HUDEP-2 (cell line): Measurements from ENCODE around the gene CLASP2.

Source experiments
- DNase-seq, 76 experiments: peaks; one replicate each; lab custom pipeline; 2025; ENCODE audit not compliant: unreplicated experiment in 76 of 76; lab: John Stamatoyannopoulos, UW

The CLASP2 gene

DNA sequence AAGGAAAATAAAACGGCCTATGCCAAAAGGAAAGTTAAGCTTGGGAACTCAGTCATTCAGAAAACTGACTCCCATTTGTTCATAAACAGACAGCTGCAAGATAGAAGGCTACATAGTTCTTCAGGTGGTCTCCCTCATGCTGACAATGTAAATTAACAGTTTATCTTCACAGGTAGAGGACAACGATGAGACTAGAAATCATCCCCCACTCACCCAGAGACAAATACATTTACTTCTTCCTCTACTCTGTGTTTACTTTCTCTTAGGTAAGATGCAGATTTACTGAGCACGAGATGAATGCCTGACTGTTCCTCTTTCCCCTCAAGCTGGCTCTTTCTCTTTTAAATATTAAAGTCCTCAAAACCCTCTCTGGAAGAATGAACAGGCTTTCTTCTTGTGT is 160.2 kb downstream of the CLASP2 start:
- DNase-seq = no peak

DNA sequence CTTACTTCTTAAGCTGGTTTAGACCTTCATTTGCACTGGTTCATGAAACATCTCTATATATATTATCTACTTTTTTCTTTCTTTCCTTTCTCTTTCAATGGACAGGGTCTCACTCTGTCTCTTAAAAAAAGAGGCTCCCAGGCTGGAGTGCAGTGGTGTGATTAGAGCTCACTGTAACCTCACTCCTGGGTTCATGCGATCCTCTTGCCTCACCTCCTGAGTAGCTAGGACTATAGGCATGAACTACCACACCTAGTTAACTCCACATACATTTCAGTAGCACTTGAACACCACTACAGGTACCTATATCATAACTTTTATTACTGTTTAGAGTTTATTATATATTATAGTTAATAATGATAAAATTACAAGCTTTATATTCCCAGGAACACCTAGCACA is 160.8 kb downstream of the CLASP2 start:
- DNase-seq = no peak

DNA sequence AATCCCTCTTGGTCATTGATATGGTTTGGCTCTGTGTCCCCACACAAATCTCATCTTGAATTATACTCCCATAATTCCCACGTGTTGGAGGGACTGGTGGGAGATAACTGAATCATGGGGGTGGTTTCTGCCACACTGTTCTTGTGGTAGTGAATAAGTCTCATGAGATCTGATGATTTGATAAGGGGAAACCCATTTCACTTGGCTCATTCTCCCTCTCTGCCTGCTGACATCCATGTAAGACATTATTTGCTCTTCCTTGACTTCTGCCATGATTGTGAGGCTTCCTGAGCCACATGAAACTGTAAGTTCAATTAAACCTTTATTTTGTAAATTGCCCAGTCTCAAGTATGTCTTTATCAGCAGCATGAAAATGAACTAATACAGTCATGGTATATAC is 171.0 kb downstream of the CLASP2 start:
- DNase-seq = no peak

DNA sequence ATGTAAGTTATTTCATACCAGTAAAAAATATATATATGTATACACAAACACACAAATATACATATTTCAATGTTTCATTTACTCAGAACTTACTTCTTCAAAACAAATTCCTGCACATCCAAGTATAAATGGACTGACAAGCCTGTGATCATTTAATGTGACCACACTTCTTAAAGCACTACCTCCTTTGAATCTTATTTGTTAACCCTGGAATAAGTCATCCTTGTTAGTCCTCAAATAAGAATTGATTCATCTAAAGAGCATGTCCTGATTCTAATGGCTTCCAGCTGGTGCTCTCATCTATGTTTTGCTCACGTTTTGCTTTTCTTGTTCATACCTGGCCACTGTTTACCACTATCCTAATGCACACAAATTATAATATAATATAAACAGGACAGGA is 173.9 kb downstream of the CLASP2 start:
- no peak for DNase-seq

DNA sequence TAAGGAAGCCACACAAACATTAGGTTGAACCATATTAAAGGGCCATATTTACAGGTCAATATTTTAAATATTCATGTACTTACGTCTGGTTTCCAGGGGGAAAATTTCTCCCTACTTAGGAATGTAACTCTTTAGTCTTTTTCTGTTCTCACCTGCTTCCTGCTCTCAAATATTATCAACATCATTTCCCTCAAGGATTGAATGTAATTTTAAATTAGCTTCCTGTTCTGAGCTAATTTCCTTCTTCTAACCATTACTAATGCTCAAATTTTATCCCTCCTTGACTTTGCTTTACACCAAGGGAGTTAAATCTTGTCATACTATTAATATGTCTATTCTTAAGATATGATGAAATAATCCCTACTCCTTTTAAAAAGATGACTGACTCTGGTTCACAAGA is 174.5 kb downstream of the CLASP2 start:
- DNase-seq = no peak

DNA sequence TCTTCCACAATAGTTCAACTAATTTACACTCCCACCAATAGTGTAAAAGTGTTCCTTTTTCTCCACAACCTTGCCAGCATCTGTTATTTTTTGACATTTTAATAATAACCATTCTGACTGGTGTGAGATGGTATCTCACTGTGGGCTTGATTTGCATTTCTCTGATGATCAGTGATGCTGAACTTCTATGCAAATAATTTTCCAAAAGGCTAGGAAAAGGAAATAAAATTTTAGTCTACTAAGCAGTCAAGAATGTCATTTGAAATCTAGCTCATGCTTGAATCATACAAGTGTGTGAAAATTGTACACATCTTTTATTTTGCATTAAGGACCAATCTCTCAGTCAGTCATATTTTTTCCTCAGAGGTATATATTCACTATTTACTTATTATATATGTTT is 176.1 kb downstream of the CLASP2 start:
- no peak for DNase-seq

DNA sequence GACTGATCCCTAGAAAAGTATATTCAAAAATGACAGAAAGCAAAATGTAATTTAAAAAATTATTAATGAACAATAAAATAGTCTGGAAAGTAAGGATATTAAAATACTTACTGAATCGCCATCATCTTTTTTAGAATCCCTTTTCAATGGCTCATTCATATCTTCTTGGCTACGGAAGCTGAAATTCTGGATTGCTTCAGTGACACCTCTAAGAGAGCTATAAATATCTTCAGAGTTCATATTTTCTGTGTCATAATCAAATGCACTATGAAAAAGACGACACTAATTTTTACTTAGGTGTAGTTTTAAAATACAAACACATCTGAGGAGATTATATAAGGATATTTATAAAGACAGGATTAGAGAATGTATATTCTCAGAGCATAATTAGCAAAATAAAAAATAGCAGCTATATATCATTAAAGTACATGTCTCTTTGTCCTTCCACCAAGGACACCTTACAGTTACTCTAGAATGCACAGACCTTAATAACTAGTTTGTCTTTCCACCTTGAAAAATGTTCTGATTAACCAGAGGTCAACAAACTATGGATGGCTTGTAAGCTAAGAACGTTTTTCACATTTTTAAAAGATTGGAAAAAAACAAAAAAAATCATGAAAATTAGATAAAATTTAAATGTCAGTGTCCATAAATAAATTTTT is 179.2 kb downstream of the CLASP2 start:
- DNase-seq = no peak

DNA sequence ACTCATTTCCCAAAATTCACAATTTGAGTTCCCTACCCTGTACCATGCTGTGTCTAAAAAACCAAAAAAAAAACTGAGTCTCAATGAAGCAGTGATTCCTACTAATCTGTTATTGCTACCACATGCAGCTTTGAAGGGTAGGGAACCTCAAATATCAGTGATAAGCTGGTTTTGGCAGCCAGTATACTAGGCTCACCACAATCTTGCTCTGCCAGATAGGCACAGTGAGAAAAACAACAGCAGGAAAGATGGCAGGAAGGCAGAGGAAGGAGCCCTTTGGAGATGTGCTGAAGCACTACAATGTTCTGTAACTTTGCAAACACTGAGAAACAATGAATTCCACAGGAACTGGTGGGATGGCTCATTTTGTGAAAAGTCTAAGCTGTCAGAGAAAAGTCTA is 180.9 kb downstream of the CLASP2 start:
- peak in 49 of 76 experiments; percentile 1 to 69 (median 19) for DNase-seq

DNA sequence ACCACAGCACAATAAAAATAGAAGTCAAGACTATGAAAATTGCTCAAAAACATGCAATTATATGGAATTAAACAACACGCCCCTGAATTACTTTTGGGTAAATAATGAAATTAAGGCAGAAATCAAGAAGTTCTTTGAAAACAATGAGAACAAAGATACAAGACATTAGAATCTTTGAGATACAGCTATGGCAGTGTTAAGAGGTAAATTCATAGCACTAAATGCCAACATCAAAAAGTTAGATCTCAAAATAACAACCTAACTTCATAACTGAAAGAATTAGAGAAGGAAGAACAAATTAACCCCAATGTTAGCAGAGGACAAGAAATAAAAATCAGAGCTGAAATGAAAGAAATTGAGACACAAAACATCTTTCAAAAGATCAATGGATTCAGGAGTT is 191.3 kb downstream of the CLASP2 start:
- no peak for DNase-seq

DNA sequence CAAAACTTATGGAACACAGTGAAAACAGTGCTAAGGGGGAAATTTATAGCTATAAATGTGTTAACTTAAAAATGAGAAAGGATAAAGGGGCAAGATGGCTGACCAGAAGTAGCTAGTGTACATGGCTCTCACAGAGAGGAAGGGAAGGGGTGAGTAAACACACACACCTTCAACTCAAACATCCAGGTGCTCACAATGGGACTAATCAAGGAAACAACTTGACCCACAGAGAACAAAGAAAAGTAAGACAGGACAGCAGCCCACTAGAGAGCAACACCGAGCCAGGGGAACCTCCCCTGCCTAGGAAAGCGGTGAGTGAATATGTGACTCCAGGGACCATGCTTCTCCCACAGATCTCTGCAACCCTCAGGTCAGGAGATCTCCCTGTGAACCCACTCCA is 192.8 kb downstream of the CLASP2 start:
- DNase-seq = no peak

DNA sequence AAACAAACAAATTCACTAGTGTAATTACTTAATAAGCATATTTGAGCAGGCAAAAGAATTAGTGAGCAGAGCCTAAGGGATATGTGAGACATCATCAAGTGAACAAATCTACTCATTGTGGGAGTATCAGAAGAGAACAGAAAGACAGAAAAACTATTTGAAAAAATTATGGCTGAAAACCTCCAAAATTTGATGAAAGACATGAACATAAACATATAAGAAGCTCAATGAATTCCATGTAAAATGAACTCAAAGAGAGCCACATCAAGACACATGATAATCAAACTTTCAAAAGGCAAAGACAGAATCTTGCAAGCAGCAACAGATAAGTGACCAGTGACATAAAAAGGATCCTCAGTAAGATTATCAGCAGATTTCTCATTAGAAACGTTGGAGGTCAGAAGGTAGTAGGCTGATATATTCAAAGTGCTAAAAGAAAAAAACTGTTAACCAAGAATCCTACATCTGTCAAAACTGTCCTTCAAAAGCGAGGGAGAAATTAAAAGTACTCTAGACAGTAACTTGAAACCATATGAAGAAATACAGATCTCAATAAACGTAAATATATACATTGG is 194.9 kb downstream of the CLASP2 start:
- no peak for DNase-seq

DNA sequence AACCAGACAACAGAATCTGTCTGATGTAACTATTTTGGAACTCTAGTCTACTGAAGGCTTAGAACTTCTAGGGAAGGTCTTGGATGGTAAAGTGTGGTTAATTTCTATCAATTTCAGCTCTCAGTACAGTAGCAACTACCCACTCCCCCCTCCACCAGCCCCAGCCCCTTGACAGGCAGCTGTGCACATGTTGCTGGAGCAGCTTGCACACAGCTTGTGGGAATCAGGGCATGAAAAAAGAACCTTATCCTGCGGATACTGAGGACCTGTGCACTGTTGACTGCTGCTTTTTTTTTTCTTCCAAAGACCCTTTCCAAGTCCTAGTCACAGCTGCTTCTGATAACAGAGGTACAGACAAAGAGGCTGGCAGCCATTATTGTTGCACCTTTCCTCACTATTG is 196.3 kb downstream of the CLASP2 start:
- no peak for DNase-seq

DNA sequence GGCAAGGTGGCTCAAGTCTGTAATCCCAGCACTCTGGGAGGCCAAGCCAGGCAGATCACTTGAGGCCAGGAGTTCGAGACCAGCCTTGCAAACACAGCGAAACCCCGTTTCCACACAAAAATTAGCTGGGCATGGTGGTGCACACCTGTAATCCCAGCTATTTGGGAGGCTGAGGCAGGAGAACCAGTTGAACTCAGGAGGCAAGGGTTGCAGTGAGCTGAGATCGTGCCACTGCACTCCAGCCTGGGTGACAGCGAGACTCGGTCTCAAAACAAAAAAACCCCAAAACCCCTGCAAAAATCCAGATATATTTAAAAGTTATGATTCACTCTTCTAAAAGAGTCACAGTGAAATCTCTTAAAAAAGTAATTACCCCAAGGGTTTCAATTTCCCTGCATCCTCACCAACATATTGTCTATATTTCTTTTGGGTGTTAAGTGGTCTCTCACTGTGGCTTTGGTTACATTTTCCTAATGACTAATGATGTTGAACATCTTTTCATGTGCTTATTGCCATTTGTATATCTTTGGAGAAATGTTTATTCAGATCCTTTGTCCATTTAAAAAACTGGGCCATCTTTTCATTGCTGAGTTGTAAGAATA is 204.7 kb downstream of the CLASP2 start:
- DNase-seq = no peak

DNA sequence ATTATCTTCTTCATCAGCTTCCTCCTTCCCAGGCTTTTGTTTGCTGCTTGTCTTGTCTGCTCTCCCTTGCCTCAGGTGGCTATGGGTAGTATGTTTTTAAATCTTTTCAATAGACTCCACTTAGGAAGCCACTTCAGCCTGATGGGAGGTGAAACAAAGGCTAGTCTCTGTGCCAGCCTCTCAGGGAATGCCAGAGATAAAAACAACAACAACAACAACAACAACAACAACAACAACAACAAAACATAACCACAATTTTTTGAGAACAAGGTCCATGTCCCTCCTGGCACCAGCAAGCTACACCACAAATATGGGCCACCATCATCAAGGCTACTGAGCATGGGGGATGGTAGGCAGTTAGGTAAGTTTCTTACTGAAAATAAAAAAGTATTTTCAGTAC is 213.0 kb downstream of the CLASP2 start:
- DNase-seq = no peak

DNA sequence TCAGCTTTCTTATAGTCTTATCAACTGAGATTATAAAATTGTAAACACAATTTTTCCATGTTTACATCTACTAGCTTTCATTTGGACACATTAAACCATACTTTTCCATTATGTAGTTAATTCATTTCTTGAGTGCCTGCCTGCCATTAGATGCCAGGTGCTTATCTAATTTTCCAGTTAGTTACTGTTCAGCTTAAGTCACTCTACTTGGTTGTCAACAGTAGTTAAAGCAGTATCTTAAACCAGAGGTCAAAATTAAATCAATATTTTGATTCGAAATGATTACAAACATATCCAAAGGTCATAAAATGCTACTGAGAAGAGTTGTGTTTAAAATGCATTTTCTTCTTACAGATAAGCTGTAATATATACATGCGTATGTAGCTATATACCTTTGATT is 221.6 kb downstream of the CLASP2 start:
- no peak for DNase-seq

DNA sequence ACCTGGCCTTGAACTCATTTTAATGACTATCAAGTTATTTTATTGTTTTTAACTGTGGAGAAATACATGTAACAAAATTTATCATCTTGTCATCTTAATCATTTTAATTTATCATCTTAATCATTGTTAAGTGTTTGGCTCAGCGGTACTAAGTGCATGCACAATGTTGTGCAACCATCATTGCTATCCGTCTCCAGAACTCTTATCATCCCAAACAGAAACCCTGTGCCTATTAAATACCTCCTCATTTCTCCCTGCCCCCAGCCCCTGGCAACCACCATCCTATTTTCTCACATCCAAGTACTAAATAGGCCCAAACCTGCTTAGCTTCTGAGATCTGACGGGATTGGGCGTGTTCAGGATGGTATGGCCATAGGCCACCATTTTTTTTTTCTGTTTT is 226.3 kb downstream of the CLASP2 start:
- DNase-seq = peak in 5 of 76 experiments; percentile 3 to 42 (median 11)

DNA sequence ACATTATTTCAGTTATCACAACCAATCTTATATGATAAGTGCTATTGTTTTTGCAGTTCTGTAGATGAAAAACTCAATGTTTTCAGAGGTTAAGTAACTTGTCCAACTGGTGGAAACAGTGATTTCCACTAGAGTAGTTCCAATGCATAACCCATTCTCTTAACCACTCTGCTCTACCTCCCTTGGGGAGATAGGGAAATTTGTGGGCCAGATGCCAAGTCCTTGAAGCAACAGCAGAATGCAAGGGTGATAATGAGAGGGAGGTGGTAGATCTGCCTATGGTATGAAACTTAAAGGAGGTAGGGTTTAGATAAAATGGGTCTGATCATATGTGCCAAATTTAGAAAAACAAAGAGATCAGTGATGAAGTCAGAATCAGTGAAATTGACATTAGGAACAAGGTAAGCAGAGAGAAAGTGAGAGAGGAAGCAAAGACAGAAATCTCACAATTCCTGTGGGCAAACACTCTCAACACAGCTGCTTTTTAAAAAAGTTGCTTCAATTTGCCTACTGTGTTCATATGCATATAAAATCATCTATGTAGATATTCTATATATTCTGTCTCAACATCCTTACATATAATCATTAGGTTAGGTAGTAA is 227.3 kb downstream of the CLASP2 start:
- peak in 73 of 76 experiments; percentile 1 to 86 (median 52) for DNase-seq

DNA sequence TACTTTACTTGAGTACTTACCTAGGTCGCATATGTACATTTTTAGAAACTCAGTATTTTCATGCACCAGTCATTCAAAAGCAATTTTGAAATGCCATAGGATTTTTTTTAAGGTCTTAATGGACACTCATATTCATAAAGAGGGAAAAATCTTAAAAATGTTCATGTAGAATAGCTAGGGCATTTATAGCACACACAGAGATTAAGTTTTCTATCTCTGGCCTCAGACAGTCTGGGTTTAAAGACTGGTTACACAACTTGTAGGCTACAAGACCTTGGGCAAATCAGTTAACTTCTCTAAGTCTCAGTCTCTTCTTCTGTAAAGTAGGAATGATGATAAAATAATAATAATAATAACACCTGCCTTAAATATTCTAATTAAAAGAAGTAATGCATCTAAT is 229.4 kb downstream of the CLASP2 start:
- no peak for DNase-seq

DNA sequence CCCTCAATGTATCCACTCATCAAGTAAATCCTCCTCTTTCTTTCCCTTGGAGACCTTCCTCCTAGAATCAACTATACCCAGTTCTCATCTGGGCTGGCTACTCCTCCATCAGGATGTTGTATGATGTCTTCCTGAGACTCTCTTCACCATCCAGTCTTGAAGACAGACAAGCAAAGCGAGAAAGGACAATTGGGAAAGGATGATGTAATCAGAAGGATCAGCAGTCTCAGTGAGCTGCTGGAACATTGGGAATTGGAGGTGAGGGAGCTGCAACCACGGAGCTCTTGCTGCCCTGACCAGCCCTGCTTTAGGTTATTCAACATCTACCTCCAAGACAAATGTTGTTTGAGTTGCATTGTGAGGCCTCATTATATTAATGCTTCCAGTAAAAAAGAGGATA is 229.8 kb downstream of the CLASP2 start:
- DNase-seq = no peak

DNA sequence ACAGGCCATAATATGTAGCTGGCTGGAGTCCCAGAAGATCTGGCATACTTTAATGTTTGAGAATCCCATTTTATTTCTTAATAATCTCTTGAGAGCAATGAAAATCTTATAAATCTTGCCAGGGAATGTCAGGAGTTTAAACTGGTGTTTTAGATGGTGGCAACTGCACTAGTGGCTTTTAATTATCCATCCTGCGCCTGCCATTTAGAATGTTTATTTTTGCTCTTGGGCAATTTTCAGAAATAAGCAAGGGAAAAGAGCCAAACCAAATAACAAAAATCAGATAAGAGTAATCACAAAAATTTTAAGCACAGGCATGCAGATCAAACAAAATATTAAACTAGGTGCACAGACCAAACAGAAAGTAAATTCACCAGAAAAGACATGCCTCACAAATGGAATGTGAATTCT is 235.9 kb downstream of the CLASP2 start:
- DNase-seq = no peak

DNA sequence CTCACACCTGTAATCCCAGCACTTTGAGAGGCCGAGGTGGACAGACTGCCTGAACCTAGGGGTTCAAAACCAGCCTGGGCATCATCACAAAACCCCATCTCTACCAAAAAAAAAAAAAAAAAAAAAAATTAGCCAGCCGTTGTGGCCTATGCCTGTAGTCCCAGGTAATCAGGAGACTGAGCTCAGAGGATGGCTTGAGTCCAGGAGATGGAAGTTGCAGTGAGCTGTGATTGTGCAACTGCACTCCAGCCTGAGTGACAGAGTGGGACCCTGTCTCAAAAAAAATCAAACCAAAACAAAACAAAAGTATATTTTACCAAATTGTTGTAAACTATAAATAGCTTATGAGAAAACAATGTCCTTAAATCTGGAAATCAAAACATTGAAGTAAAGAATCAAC is 243.2 kb downstream of the CLASP2 start:
- no peak for DNase-seq

DNA sequence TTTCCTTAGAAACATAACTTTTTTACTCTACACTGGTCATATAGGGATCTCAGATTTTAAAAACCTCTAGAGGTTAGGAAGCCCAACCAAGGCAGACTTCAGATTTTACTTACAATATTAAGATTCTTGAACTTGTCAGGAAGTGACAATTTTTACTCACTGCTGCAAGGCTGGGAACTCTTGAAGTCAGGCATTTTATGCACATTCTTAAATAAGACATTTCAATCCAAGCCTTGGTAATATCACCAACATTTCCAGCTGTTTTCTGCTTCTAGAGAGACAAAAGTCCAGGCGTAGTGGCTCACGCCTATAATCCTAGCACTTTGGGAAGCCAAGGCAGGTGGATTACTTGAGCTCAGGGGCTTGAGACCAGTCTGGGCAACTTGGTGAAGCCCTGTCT is 244.2 kb downstream of the CLASP2 start:
- no peak for DNase-seq
